Measurements from ENCODE around the gene STOML1.

STOML1 gene, protein sequence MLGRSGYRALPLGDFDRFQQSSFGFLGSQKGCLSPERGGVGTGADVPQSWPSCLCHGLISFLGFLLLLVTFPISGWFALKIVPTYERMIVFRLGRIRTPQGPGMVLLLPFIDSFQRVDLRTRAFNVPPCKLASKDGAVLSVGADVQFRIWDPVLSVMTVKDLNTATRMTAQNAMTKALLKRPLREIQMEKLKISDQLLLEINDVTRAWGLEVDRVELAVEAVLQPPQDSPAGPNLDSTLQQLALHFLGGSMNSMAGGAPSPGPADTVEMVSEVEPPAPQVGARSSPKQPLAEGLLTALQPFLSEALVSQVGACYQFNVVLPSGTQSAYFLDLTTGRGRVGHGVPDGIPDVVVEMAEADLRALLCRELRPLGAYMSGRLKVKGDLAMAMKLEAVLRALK

DNA sequence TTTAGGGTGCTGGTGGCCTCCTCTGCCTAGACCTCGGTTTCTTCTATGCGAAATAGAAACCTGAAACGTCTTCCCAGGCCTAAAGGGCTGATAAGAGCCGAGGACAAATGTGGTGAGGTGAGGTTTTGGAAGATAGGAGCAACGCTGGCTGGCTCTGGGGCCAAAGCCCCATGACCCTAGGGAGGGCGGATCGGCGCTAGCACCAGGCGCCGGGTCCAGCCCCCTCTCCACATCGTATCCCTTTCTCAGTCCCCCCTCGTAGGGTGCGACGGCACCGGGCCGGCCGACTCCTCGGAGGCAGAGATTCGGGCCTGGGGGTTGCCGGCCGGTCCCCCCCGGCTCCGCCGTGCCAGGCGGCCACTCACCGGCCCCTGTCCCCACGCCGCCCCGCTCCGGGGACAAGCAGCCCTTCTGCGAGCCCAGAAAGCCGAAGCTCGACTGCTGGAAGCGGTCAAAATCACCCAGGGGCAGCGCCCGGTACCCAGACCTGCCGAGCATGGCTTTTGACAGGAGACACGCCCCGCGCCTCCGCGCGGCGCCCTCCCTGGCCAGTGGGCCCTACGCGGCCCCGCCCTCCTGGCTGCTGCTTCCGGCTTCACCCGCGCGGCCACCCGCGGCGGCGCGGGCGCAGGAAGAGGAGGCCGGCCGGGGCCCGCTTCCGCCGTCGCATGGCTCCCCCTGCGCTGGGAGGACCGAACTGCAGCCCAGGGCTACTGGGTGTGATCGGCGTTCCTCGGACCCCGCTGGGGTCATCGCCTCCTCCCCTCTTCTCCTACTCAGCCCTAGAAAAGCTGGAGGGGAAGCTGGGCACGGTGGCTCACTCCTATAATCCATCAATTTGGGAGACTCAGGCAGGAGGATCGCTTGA lies at the start of gene STOML1:
STOML1 (minus strand) TSS at position 570 of the 868 bp plus-strand sequence; CDS start at position 498, 72 bp downstream.
- Mint-ChIP-seq H3K27me3 (no peaks in the 10 kb centered on the region), H3K9me3 (ENCODE audit: low read depth) (no peaks in the 10 kb centered on the region), H3K27ac (peak within 1 kb of the TSS; percentile 75), H3K36me3 (peaks cover 2% of the 10 kb centered on the region), H3K4me1 (ENCODE audit: low read depth) (peaks cover 41% of the 10 kb centered on the region), H3K4me3 (peak within 1 kb of the TSS; percentile 83)

DNA sequence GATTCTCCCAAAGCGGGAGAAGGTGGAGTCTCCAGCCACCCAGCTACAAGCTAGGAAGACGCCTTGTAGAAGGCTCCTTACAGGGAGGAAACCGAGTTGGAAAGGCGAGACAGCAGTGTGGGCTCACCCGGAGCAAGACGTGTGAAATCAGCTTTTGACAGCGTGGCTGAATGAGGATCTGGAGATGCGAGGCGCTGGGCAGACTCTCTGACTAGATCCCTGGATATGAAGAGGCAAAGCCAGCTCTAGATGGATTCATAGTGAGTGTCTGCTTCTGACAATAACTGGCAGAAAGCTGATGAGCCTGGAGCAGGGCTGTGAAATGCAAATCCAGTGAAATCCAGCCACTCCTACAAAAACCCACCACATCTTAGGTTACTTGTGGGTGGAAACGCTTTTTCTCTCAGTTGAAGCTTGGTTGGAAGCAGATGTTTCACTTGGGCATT lies 49.2 kb upstream of the STOML1 start:
- Mint-ChIP-seq H3K36me3 (no peaks in the 10 kb centered on the region), H3K27ac (no peak overlapping the region), H3K4me1 (ENCODE audit: low read depth) (no peaks in the 10 kb centered on the region), H3K9me3 (ENCODE audit: low read depth) (no peaks in the 10 kb centered on the region), H3K27me3 (no peaks in the 10 kb centered on the region), H3K4me3 (no peak overlapping the region)

DNA sequence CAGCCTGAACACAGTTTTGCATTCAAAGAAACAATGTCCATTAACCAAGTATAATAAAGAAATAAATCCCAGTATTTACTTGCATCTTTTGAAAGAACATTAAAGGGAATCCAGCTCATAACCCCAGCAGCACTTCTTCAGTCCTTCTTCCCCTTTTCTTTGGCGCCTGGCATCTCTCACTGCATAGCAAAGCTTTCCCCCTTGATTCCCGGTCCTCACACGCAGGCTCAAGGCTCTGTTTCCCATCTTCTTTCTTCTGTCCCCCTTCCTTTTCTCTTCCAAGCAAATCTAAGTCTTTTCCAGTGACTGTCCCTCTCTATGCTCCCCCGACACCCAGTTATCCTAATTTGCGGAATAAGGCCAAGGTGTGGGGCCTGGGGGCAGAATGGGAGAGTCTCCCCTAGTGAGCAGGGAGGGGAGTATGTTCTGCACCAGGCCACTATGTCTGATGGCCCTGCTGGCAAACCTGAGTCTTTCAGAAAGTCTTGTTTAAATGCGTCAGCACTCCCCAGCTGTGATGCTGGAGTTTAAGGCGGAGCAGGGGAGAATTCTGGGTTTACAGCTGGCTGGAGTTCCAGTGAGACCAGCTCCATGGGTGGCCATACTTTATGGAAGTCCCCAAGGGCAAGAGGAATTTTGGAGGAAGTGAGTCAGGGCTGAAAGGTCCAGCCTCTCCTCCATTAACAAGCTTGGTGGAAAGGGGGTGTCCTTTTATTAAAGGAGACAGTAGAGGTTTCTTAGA lies 48.2 kb upstream of the STOML1 start:
- peak overlapping the region; percentile 47 for H3K27ac Mint-ChIP-seq
- H3K4me1 Mint-ChIP-seq (ENCODE audit: low read depth): no peaks in the 10 kb centered on the region
- H3K9me3 Mint-ChIP-seq (ENCODE audit: low read depth): no peaks in the 10 kb centered on the region
- no peaks in the 10 kb centered on the region for H3K27me3 Mint-ChIP-seq
- H3K4me3 Mint-ChIP-seq: no peak overlapping the region
- no peaks in the 10 kb centered on the region for H3K36me3 Mint-ChIP-seq

DNA sequence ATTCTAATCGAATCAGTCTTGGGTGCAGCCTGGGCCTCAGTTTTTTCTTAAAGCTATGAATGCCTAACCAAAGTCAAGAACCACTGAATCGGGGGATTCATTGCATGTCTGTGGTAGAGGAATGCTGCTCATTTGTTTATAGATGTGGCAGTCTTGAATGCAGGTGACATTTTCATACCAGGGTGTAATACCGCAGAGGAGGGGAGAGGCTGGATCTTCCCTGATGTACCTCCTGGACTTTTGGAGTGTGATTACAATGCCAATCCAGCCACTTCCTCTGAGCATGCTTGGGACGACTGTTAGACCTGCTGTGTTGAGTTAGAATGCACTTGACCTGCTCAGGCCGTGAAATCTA lies 47.5 kb upstream of the STOML1 start:
- Mint-ChIP-seq H3K27ac (no peak overlapping the region), H3K36me3 (no peaks in the 10 kb centered on the region), H3K4me3 (no peak overlapping the region), H3K9me3 (ENCODE audit: low read depth) (no peaks in the 10 kb centered on the region), H3K4me1 (ENCODE audit: low read depth) (no peaks in the 10 kb centered on the region), H3K27me3 (no peaks in the 10 kb centered on the region)

DNA sequence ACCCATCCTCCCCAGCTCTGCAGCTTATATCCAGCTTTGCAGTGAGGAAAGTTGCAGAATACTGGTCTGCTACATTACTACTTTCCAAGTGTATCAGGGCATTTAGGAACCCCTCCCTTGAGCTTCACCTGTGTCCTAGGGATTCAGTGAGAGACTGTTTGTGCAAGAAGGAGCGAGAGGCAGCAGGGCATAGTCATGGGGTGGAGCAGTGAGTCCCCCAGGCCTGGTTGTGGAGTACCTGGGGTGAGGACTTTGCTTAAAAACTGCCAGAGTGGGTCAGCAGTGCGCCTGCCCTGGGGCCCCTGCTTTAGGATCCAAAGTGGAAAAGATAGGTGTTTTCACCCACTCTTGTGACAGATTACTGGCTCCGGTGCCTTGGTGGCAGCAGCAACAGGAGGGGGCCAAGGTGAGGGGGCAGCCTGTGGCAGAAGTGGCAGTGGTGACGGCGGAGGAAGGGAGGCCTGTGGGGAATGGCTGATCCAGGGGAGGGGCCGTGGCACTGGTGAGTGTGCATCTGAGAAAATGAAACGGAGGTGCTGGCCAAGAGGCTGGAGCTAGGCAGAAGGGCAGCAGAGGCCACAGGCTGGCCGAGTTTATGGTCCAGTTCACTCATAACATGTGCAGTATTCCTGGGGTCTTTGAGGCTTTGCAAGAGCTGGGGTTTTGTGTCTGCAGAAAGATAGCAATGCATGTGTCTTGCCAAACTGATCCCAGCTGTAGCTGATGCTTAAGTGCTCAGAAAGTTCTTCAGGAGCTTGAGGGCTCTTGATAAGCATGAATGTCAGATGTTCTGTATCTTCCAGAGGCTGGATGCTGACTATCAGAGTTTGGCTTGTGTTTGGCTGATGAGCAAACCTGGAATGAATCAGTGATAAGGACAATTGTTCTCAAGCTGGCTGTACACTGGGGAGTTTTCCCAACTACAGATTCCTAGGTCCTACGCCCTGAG lies 46.9 kb upstream of the STOML1 start:
- Mint-ChIP-seq H3K27ac (no peak overlapping the region), H3K27me3 (no peaks in the 10 kb centered on the region), H3K4me1 (ENCODE audit: low read depth) (no peaks in the 10 kb centered on the region), H3K4me3 (no peak overlapping the region), H3K36me3 (no peaks in the 10 kb centered on the region), H3K9me3 (ENCODE audit: low read depth) (no peaks in the 10 kb centered on the region)

DNA sequence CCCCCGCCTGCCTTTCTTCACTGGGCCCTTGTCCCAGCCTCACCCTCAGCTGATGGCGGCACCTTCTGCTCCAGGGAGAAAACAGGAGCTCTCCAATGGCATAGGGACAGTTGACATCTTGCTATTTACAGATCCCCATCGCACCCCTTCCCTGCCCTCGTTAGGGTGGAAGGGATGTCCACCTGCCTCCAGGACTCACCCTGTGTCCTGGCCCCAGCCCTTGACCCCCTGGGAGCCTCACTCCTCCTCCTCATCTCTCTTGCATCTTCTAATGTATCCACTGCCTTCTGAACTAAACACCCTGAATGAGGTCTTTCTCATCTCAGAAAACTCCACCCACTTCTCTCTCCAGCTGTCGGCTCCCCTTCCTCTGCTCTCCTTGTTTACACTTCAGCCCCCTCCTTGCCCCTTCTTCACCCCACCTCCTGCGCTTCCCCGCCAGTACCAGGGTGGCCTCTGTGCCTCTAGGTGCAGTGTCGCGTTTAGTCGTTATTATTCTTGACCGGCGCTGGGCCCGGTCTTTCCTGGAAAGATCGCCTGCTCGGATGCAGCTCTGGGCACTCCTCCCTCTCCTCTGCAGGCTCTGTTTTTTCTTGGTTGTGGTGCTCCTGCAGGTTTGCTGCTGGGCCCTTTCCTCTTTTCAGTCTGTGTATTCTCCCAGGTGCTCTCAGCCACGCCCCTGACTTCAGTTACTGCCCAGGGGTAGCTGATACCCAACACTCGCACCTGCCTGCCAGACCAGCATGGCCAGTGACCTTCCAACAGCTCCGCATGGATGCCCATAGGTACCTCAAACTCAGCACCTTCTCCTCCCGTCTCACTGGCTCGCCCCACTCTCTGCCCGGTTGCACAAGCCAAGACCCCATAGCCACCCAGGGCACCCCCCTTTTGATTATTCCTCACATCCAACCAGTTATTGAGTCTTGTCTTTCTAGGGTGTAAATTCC lies 45.3 kb upstream of the STOML1 start:
- H3K4me3 Mint-ChIP-seq: no peak overlapping the region
- no peaks in the 10 kb centered on the region for H3K9me3 Mint-ChIP-seq (ENCODE audit: low read depth)
- H3K27ac Mint-ChIP-seq: no peak overlapping the region
- no peaks in the 10 kb centered on the region for H3K36me3 Mint-ChIP-seq
- no peaks in the 10 kb centered on the region for H3K27me3 Mint-ChIP-seq
- H3K4me1 Mint-ChIP-seq (ENCODE audit: low read depth): no peaks in the 10 kb centered on the region

DNA sequence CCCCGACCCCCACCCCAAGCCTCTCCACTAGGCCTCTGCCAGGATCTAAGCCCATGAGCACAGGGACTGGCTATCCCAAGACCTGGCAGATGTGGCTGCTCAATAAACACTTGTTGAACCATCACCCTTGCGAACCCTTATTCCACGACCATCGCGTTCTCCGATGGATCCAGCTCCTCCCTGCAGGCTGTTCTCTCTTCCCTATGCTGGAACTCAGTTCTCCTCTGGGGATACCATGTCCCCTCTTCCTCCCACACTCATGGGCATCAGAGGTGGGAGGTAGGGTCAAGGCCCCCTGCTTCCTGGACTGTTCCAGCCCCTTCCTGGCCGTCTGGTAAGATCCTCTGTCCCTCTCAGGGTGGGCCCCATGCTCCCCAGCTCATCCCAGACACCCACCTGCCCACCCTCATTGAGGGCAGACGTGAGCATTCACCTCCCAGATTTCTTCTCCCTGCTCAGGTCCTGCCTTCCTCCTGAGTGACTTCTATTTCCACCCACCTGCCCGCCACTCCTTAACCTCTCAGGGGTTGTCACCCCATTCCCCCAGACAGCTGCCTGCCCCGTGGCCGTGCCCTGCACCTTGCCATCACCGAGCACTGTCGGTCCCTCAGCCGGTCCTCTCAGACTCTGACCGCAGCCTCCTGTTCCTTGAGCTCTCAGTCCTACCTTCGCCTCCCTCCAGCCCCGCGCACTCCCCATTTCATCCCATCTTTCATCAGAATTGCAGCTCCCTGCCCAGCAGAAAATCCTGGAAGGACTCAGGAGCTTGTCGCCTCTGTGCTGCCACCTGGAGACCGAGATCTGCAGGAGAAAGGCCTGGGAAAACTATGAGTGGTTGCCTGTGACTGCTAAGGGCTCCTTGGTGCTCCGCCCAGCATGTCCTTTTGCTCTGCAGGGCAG lies 44.4 kb upstream of the STOML1 start:
- Mint-ChIP-seq H3K4me3 (no peak overlapping the region), H3K27ac (no peak overlapping the region), H3K4me1 (ENCODE audit: low read depth) (no peaks in the 10 kb centered on the region), H3K36me3 (no peaks in the 10 kb centered on the region), H3K9me3 (ENCODE audit: low read depth) (no peaks in the 10 kb centered on the region), H3K27me3 (no peaks in the 10 kb centered on the region)

DNA sequence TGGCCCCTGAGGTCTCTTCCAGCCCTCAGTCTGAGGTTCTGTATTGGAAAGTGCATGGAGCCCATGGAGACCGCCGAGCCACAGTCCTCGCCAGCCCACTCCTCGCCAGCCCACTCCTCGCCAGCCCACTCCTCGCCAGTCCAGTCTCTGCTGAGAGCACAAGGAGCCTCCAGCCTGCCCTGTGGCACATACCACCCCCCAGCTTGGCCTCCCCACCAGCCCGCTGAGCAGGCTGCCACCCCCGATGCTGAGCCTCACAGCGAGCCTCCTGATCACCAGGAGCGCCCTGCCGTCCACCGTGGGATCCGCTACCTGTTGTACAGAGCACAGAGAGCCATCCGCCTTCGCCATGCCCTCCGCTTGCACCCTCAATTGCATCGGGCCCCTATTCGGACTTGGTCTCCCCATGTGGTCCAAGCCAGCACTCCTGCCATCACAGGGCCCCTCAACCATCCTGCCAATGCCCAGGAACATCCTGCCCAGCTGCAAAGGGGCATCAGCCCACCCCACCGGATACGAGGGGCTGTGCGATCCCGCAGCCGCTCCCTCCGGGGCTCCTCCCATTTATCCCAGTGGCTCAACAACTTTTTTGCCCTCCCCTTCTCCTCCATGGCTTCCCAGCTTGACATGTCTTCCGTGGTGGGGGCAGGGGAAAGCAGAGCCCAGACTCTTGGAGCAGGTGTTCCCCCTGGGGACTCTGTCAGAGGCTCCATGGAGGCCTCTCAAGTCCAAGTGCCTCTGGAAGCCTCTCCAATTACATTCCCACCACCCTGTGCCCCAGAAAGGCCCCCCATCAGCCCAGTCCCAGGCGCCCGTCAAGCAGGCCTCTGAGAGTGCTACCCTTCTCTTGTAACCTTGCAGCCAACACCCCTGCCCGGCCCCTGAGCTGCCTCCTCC lies 43.3 kb upstream of the STOML1 start:
- Mint-ChIP-seq H3K9me3 (ENCODE audit: low read depth) (no peaks in the 10 kb centered on the region), H3K27ac (no peak overlapping the region), H3K4me3 (no peak overlapping the region), H3K4me1 (ENCODE audit: low read depth) (no peaks in the 10 kb centered on the region), H3K36me3 (no peaks in the 10 kb centered on the region), H3K27me3 (no peaks in the 10 kb centered on the region)

DNA sequence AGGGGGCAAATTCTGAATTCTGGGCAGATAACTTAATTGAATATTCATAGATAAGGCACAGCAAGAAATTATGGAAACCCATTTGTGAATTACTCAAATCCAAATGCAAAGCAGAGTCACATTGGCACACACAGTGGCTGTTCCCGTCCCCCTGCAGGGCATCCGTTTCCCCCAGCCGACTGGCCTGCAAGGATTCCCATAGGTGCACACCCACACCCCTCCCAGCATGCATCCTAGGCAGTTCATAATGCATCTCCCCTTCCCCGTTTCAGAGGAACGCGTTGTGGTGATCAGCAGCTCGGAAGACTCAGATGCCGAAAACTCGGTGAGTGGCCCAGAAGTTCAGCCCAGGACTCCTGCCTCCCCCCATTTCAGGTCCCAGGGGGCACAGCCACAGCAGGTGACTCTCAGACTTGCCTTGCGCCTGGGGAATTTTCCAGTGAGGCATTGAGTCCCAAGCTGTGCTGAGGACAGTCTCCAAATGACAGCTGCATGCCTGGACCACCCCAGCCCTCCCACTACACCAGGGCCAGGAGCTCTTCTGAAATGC lies 42.2 kb upstream of the STOML1 start:
- Mint-ChIP-seq H3K27ac (no peak overlapping the region), H3K36me3 (no peaks in the 10 kb centered on the region), H3K9me3 (ENCODE audit: low read depth) (no peaks in the 10 kb centered on the region), H3K4me3 (no peak overlapping the region), H3K4me1 (ENCODE audit: low read depth) (no peaks in the 10 kb centered on the region), H3K27me3 (no peaks in the 10 kb centered on the region)

DNA sequence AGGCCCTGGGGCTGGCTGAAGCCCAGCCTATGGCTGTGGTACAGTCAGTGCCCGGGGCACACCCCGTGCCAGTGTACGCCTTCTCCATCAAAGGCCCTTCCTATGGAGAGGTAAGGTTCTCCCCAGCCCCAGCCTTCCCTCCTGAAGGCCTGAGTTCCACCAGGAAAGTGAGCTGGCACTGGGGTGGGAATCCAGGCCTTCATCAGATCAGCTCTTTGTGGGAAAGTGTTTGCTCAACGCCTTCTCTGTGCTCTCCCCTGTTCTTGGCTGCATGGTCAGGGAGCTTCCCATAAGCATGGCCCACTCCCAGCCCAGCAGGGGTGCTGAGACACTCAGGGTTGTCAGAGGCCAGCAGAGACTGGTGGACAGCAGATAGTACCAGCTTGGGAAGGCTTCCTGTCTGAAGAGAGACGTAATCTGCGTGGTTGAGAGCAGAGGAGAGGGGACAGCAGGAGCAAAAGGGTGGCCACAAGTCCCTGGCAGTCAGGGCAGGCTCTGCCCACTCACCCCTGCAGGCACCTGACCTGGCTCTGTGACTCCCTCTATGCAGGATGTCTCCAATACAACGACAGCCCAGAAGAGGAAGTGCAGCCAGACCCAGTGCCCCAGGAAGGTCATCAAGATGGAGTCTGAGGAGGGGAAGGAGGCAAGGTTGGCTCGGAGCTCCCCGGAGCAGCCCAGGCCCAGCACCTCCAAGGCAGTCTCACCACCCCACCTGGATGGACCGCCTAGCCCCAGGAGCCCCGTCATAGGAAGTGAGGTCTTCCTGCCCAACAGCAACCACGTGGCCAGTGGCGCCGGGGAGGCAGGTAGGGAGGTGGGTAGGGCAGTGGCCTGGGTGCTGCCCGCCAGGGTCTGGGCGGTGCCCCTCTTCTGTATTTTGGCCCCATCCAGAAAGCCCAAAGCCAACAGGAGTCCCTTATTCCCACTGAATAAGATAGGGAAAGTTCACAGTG lies 40.8 kb upstream of the STOML1 start:
- Mint-ChIP-seq H3K4me3 (no peak overlapping the region), H3K27me3 (no peaks in the 10 kb centered on the region), H3K36me3 (no peaks in the 10 kb centered on the region), H3K4me1 (ENCODE audit: low read depth) (no peaks in the 10 kb centered on the region), H3K9me3 (ENCODE audit: low read depth) (no peaks in the 10 kb centered on the region), H3K27ac (no peak overlapping the region)

DNA sequence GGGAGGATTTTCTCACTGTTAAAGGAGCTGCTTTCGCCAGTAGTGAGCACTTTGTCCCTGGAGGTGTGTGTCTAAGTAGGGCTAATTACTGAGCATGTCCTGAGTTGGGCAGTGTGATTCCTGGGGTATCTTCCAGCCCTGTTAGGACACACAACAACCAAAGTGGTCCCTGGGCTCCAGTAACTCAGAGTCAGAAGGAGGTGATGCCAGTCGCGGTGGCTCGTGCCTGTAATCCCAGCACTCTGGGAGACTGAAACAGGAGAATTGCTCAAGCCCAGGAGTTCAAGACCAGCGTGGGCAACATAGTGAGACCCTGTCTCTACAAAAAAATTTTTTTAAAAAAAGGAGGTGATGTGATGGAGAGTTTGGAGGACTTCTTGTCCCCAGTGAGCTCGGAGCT lies 40.0 kb upstream of the STOML1 start:
- no peak overlapping the region for H3K4me3 Mint-ChIP-seq
- no peaks in the 10 kb centered on the region for H3K9me3 Mint-ChIP-seq (ENCODE audit: low read depth)
- no peak overlapping the region for H3K27ac Mint-ChIP-seq
- H3K27me3 Mint-ChIP-seq: no peaks in the 10 kb centered on the region
- no peaks in the 10 kb centered on the region for H3K36me3 Mint-ChIP-seq
- no peaks in the 10 kb centered on the region for H3K4me1 Mint-ChIP-seq (ENCODE audit: low read depth)
